CD4-positive, alpha-beta T cell treated with Interleukin-4 for 4 hours (primary cell): ENCODE measurements around the gene ATG2A.
A peak's percentile ranks its signal among the peaks of the same experiment; 100 is the strongest.
"Not testable (repeated sequence)": the region's sequence is repeated elsewhere in the genome, so short reads cannot be mapped to it uniquely, and the experiment has no call there.

ENCODE experiments used
- DNase-seq: peaks from one replicate; pipeline ENCODE4 v3.0.0-alpha.2; 2020

Gene ATG2A

GRCh38 chr11:64851831-64852351, 65.1 kb downstream of the ATG2A start:
- DNase-seq: no peak

GRCh38 chr11:64850979-64851567, 65.9 kb downstream of the ATG2A start:
- peak; percentile 56 for DNase-seq

- no peak for DNase-seq
Measured at GRCh38 chr11:64849598-64850356, 67.2 kb downstream of the ATG2A start.

- no peak for DNase-seq
Measured at GRCh38 chr11:64848826-64849597, 68.0 kb downstream of the ATG2A start.

GRCh38 chr11:64848214-64848825, 68.7 kb downstream of the ATG2A start:
- DNase-seq: no peak

GRCh38 chr11:64846998-64847666, 69.9 kb downstream of the ATG2A start:
- peak; percentile 86 for DNase-seq

GRCh38 chr11:64845776-64846129, 71.3 kb downstream of the ATG2A start:
- DNase-seq: not testable (repeated sequence)

GRCh38 chr11:64845129-64845775, 71.8 kb downstream of the ATG2A start:
- no peak for DNase-seq
